Stomach (tissue), 9 donors: Measurements from ENCODE around the gene NECTIN1. TPM values are rescaled to one million over a fixed set of nuclear protein-coding genes. Genes with fewer than 3 reads are reported as not detected.

Experiments used
- DNase-seq, 2 donors: peaks; one replicate each; pipeline versions ENCODE4 v3.0.0 to v3.0.0-alpha.2; 2013 to 2019
- H3K27ac ChIP-seq, 5 donors: fragments of 200-600 bp in 4 of 5; sonication (generic) in 4 of 5; one replicate each; pipeline ENCODE4 v1.5.1; 2013 to 2019; ENCODE audit warnings: mild to moderate bottlenecking in 1 of 5, moderate library complexity in 1 of 5
- H3K27me3 ChIP-seq, 3 donors: fragments of 200-600 bp; sonication (generic); one replicate each; pipeline ENCODE4 v1.5.1; 2017 to 2019; ENCODE audit warnings: mixed run types in 1 of 3
- H3K36me3 ChIP-seq, 4 donors: fragments of 200-600 bp; sonication (generic); 1 replicate in 3 of 4; 2 replicates in 1 of 4; pipeline ENCODE4 v1.5.1; 2016 to 2019
- H3K4me1 ChIP-seq, 4 donors: fragments of 200-600 bp; sonication (generic); one replicate each; pipeline ENCODE4 v1.5.1; 2016 to 2019
- H3K4me3 ChIP-seq, 4 donors: fragments of 200-600 bp; sonication (generic) in 3 of 4; one replicate each; pipeline ENCODE4 v1.5.1; 2016 to 2019; ENCODE audit warnings: mild to moderate bottlenecking in 1 of 4
- H3K9me3 ChIP-seq, 4 donors: fragments of 200-600 bp; sonication (generic); one replicate each; pipeline ENCODE4 v1.5.1; 2016 to 2019
- EP300 ChIP-seq: sonication (generic); formaldehyde crosslinking; IDR thresholded peaks from one replicate; pipeline ENCODE4 v1.6.1; 2017; ENCODE audit warnings: antibody characterized with exemption
- POLR2A ChIP-seq, 4 donors: fragments of 450-650 bp; IDR thresholded peaks; one replicate each; pipeline ENCODE4 v1.6.1; 2016; ENCODE audit warnings: antibody characterized with exemption in 4 of 4, control low read depth in 2 of 4, mild to moderate bottlenecking in 1 of 4, moderate library complexity in 1 of 4
- POLR2AphosphoS5 ChIP-seq, 3 donors: sonication (generic); formaldehyde crosslinking; IDR thresholded peaks; one replicate each; pipeline ENCODE4 v1.6.1; 2016; ENCODE audit warnings: antibody characterized with exemption in 3 of 3
- WGBS, 5 donors: extraction: QIAGEN DNeasy Blood & Tissue Kit in 3 of 5; methylation state at CpG; one replicate each; pipeline versions ENCODE4 v1.1.5 to v1.1.7; 2013 to 2018; 5-methylcytosine and 5-hydroxymethylcytosine counted together
- intact Hi-C: fragments of 100-400 bp; cut with DNase I; formaldehyde crosslinking; loops from one replicate; pipeline ENCODE4 v1.15.1; 2023; ENCODE audit warnings: low total_unique reads
- polyA plus RNA-seq, 3 donors: library from polyadenylated mRNA; stranded (reverse); fragments of 200-250 nt; gene quantifications; one replicate each; pipeline ENCODE4 v1.2.3, GENCODE V29; 2013
- total RNA-seq, 5 donors: library from RNA; depleted of rRNA; stranded (reverse); fragments of >200 nt; gene quantifications; one replicate each; pipeline versions ENCODE4 v1.1.0 to v1.2.3, GENCODE V29; 2014 to 2016
- TF ChIP-seq, protein P1 (sequence below), 7 experiments: fragments of 450-650 bp in 4 of 7; fragments of 200-600 bp in 3 of 7; sonication (generic) in 3 of 7; IDR thresholded peaks; one replicate each; pipeline ENCODE4 v1.5.1; 2016 to 2019; ENCODE audit warnings: antibody characterized with exemption in 7 of 7, control low read depth in 2 of 7, mild to moderate bottlenecking in 1 of 7
- donor health status: healthy with polysubstance abuse.
- donor health status: Bipolar disorder and iron deficiency.
- donor health status: healthy.

The NECTIN1 gene
- total and polyA plus RNA-seq, 8 donors = 1.2 to 92.1 (median 6.0) TPM

DNA sequence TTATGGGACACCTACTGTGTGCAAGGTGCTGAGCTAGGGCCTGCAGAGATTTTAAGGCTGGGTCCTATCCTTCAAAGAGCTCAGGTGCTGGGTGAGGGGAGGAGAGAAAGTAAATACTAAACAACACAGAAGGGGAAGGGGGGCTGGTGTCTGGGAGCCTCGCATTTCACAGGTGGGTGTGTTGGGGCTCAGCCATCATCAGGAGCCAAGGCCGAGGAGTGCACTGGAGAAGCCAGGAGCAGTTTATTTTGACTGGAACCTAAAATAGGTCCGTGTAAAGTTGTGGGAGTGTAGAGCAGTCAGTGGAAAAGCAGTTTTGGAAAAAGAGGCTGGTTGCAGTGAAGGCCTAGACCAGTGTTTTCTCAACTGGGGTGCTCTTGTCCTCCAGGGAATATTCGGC, 17.5 kb downstream of the NECTIN1 start:
- WGBS, 5 donors = 53 to 68% (median 60%) methylated on average over 4 of the region's 4 CpGs
- peaks cover 11 to 30% (median 14%) of the 10 kb centered on the region in 4 donors for H3K4me1 ChIP-seq
- intact Hi-C loops = no loop called here

DNA sequence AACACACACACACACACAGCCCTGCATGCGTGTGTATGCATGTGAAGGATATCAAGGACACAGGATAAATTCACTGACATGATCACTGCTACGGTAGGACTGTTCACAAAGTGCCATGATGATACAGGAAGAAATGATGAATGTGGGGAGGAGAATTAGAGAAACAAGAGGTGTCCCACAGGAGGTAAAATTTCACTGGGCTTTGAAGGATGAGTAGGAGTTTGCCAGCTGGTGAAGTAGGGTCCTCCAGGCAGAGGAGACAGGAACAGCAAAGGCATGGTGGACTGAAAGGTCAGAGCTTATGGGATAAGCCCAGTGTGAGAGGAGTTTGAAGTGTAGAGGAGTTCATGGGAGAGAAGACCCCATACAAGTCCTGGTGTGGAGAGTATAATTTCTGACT, 18.6 kb downstream of the NECTIN1 start:
- Histone ChIP-seq H3K36me3 (no peaks in the 10 kb centered on the region), H3K9me3 (no peaks in the 10 kb centered on the region), H3K27ac (no peak overlapping the region), H3K4me1 (peaks cover 11 to 36% (median 14%) of the 10 kb centered on the region in 4 donors), H3K4me3 (no peak overlapping the region), H3K27me3 (no peaks in the 10 kb centered on the region)
- intact Hi-C loops = no loop called here
- no peak for TF ChIP-seq POLR2A (IDR thresholded peaks at IDR 0.05)
- TF ChIP-seq POLR2AphosphoS5 (IDR thresholded peaks at IDR 0.05) = no peak
- no peak for TF ChIP-seq EP300
- TF ChIP-seq, protein P1, sequence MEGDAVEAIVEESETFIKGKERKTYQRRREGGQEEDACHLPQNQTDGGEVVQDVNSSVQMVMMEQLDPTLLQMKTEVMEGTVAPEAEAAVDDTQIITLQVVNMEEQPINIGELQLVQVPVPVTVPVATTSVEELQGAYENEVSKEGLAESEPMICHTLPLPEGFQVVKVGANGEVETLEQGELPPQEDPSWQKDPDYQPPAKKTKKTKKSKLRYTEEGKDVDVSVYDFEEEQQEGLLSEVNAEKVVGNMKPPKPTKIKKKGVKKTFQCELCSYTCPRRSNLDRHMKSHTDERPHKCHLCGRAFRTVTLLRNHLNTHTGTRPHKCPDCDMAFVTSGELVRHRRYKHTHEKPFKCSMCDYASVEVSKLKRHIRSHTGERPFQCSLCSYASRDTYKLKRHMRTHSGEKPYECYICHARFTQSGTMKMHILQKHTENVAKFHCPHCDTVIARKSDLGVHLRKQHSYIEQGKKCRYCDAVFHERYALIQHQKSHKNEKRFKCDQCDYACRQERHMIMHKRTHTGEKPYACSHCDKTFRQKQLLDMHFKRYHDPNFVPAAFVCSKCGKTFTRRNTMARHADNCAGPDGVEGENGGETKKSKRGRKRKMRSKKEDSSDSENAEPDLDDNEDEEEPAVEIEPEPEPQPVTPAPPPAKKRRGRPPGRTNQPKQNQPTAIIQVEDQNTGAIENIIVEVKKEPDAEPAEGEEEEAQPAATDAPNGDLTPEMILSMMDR (IDR thresholded peaks at IDR 0.05) = no peak
- DNase-seq = no peak
- WGBS, 5 donors = 87 to 96% (median 91%) methylated on average over 2 of the region's 2 CpGs

More for the DNA sequence above, 17.5 kb downstream of the NECTIN1 start:
- Histone ChIP-seq H3K36me3 (no peaks in the 10 kb centered on the region), H3K4me3 (no peak overlapping the region), H3K9me3 (no peaks in the 10 kb centered on the region), H3K27me3 (no peaks in the 10 kb centered on the region), H3K27ac (no peak overlapping the region)
- no peak for TF ChIP-seq EP300
- no peak for TF ChIP-seq POLR2A (IDR thresholded peaks at IDR 0.05)
- TF ChIP-seq, protein P1 (IDR thresholded peaks at IDR 0.05) = no peak
- TF ChIP-seq POLR2AphosphoS5 (IDR thresholded peaks at IDR 0.05) = no peak
- DNase-seq = no peak

DNA sequence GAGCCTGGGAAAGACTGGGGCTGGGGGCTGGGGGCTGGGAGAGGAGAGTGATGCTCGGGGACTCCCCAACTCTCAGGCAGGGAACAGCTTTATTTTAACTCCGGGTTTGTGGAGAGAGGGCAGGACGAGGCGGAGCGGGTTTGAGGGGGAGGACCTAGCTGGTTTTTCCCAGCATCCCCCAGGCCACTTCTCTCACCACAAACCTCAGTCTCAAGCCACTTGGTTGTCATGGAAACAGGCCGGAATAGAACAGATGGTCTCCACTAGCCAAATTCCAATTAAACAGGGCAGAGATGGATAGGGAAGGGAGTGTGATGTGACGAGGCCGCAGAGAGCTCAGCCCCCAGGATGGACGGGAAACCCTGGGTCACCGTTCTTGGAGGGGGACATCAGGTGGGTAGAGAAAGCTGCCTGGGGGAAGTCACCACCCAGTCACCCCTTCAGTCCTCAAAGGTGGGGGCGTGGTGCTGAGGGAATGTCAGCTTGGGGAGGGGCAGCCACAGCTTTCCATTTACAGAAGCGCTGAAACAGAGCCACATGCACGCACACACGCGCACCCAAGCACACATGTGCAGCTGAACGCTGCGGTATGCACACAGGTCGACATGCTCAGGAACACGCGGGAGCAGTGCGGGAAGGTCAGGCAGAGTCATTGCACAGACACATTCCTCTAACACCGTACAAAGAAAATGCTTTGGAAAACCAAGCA, 19.2 kb downstream of the NECTIN1 start:
- peak in 1 of 2 donors; percentile 94 for DNase-seq
- Histone ChIP-seq H3K27ac (no peak overlapping the region), H3K36me3 (no peaks in the 10 kb centered on the region), H3K4me1 (peaks cover 11 to 42% (median 14%) of the 10 kb centered on the region in 4 donors), H3K4me3 (no peak overlapping the region), H3K27me3 (no peaks in the 10 kb centered on the region), H3K9me3 (no peaks in the 10 kb centered on the region)
- 44 to 63% (median 56%) methylated on average over 22 of the region's 22 CpGs for WGBS, 5 donors
- TF ChIP-seq POLR2AphosphoS5 (IDR thresholded peaks at IDR 0.05) = no peak
- TF ChIP-seq, protein P1 (IDR thresholded peaks at IDR 0.05) = no peak
- TF ChIP-seq EP300 = no peak
- no peak for TF ChIP-seq POLR2A (IDR thresholded peaks at IDR 0.05)
- intact Hi-C loops = no loop called here

DNA sequence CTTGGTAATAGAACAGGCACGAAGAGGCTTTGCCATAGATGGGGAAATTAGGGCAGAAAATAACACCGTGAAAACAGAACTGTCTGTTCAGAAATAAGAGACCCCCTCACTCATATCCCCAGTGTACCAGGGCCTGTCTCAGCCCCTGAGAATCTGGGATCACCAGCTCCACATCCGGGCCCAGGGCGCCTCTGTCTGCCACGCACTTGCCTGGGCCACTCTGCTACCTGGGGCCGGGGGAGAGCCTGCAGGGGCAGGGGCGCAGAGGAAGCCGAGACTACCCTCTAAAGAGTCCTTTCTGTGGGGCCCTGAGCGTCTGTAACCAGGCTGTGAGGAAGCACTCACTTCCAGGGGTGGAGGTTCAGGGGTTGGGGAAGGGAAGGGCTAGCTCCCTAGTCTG, 19.8 kb downstream of the NECTIN1 start:
- Histone ChIP-seq H3K27ac (no peak overlapping the region), H3K9me3 (no peaks in the 10 kb centered on the region), H3K36me3 (no peaks in the 10 kb centered on the region), H3K4me3 (no peak overlapping the region), H3K27me3 (no peaks in the 10 kb centered on the region), H3K4me1 (peaks cover 11 to 42% (median 14%) of the 10 kb centered on the region in 4 donors)
- intact Hi-C loops = no loop called here
- DNase-seq = no peak
- 68 to 85% (median 78%) methylated on average over 9 of the region's 9 CpGs for WGBS, 5 donors
- TF ChIP-seq POLR2A (IDR thresholded peaks at IDR 0.05) = no peak

DNA sequence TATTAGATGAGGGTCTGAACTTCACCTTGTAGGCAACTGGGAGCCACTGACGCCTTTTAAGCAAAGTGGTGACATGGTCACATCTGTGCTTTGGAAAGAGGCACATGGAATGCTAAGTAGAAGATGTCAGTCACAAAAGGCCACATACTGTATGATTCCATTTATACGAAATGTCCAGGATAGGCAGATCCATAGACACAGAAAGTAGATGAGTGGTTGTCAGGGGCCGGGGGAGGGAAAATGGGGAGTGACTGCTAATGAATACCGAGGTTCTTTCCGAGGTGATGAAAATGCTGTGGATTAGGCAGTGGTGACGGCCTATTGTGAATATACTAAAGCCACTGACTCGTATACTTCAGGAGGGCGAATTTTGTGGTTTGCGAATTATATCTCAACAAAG, 20.6 kb downstream of the NECTIN1 start:
- no peak overlapping the region for H3K4me3 ChIP-seq
- no peaks in the 10 kb centered on the region for H3K9me3 ChIP-seq
- H3K27me3 ChIP-seq = no peaks in the 10 kb centered on the region
- H3K4me1 ChIP-seq = peaks cover 8 to 34% (median 9%) of the 10 kb centered on the region in 4 donors
- TF ChIP-seq POLR2A (IDR thresholded peaks at IDR 0.05) = no peak
- no peak for TF ChIP-seq POLR2AphosphoS5 (IDR thresholded peaks at IDR 0.05)
- no peak for TF ChIP-seq EP300
- TF ChIP-seq, protein P1 (IDR thresholded peaks at IDR 0.05) = no peak
- intact Hi-C loops = no loop called here
- H3K27ac ChIP-seq = no peak overlapping the region
- H3K36me3 ChIP-seq = no peaks in the 10 kb centered on the region
- WGBS, 5 donors = 81 to 86% (median 82%) methylated on average over 9 of the region's 9 CpGs
- no peak for DNase-seq
